ENCODE data around the gene ABCC3. TPM values are rescaled to one million over a fixed set of nuclear protein-coding genes. Genes with fewer than 3 reads are reported as not detected.
A peak's percentile ranks its signal among the peaks of the same experiment; 100 is the strongest.

The ABCC3 gene
- total and polyA plus RNA-seq, 8 donors, result 30.9 to 120 (median 50.3) TPM

DNA sequence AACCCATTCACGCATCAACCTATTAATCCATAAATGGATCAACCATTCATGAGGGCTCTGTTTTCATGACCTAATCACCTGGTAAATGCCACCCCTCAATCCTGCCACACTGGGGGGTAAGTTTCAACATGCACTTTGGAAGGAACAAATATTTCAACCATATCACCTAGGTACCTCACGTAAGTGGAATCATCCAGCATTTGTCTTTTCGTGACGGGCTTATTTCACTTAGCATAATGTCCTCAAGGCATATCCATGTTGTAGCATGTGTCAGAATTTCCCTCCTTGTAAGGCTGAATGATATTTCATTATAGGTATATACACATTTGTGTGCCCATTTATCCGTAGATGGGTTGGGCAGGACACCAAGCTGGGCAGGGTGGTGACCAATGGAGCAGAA is 37.4 kb downstream of the ABCC3 start:
- H3K27ac ChIP-seq, result no peak overlapping the region
- no peak for ATAC-seq
- no peaks in the 10 kb centered on the region for H3K36me3 ChIP-seq
- no peak for DNase-seq
- no peak overlapping the region for H3K4me3 ChIP-seq
- TF ChIP-seq, protein P1, sequence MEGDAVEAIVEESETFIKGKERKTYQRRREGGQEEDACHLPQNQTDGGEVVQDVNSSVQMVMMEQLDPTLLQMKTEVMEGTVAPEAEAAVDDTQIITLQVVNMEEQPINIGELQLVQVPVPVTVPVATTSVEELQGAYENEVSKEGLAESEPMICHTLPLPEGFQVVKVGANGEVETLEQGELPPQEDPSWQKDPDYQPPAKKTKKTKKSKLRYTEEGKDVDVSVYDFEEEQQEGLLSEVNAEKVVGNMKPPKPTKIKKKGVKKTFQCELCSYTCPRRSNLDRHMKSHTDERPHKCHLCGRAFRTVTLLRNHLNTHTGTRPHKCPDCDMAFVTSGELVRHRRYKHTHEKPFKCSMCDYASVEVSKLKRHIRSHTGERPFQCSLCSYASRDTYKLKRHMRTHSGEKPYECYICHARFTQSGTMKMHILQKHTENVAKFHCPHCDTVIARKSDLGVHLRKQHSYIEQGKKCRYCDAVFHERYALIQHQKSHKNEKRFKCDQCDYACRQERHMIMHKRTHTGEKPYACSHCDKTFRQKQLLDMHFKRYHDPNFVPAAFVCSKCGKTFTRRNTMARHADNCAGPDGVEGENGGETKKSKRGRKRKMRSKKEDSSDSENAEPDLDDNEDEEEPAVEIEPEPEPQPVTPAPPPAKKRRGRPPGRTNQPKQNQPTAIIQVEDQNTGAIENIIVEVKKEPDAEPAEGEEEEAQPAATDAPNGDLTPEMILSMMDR (IDR thresholded peaks at IDR 0.05), result no peak
- H3K4me1 ChIP-seq, result peaks cover 12 to 16% of the 10 kb centered on the region in 2 donors
- intact Hi-C loops (cut with DNase I), result no loop called here
- H3K9me3 ChIP-seq, result no peaks in the 10 kb centered on the region
- H3K27me3 ChIP-seq, result no peaks in the 10 kb centered on the region

- intact Hi-C loops (cut with DNase I), result no loop called here
- ATAC-seq (peak; percentile 13), DNase-seq (no peak)
- no peak overlapping the region for H3K4me3 ChIP-seq
- TF ChIP-seq, protein P1 (IDR thresholded peaks at IDR 0.05), result no peak
- no peak overlapping the region for H3K27ac ChIP-seq
- H3K36me3 ChIP-seq, result no peaks in the 10 kb centered on the region
- H3K9me3 ChIP-seq, result no peaks in the 10 kb centered on the region
- peaks cover 12 to 13% of the 10 kb centered on the region in 2 donors for H3K4me1 ChIP-seq
- H3K27me3 ChIP-seq, result no peaks in the 10 kb centered on the region
Observed at GRCh38 chr17:50672831-50673551, 38.3 kb downstream of the ABCC3 start.

DNA sequence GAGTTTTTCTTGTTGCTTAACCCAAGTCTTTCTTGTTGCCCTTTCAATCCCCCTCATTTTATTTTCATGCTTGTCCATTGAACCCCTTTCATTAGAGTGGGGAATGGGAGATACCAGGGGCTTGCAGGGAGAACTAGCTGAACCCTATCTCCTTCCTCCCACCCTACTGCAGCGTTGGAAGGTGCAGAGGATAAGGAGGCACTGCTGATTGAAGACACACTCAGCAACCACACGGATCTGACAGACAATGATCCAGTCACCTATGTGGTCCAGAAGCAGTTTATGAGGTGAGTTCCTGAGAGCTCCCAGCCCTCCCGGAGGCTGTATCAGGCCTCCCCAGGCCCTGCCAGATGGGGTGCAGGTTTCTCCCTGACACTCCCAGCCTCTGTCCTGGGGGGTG is 40.5 kb downstream of the ABCC3 start:
- TF ChIP-seq, protein P1 (IDR thresholded peaks at IDR 0.05), result no peak
- Histone ChIP-seq H3K4me3 (no peak overlapping the region), H3K36me3 (no peaks in the 10 kb centered on the region), H3K27me3 (no peaks in the 10 kb centered on the region), H3K9me3 (no peaks in the 10 kb centered on the region), H3K4me1 (peaks cover 7 to 9% of the 10 kb centered on the region in 2 donors), H3K27ac (no peak overlapping the region)
- intact Hi-C loops (cut with DNase I), result no loop called here
- ATAC-seq, result no peak
- no peak for DNase-seq

DNA sequence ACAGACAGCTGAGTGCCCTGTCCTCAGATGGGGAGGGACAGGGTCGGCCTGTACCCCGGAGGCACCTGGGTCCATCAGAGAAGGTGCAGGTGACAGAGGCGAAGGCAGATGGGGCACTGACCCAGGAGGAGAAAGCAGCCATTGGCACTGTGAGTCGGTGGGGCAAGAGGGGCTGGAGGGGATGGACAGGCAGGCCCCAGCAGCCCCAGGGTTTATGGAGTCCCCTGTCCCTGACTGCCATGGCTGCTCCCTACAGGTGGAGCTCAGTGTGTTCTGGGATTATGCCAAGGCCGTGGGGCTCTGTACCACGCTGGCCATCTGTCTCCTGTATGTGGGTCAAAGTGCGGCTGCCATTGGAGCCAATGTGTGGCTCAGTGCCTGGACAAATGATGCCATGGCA is 40.9 kb downstream of the ABCC3 start:
- TF ChIP-seq, protein P1 (IDR thresholded peaks at IDR 0.05), result no peak
- DNase-seq, result no peak
- Histone ChIP-seq H3K9me3 (no peaks in the 10 kb centered on the region), H3K27ac (no peak overlapping the region), H3K4me3 (no peak overlapping the region), H3K4me1 (peaks cover 4 to 8% of the 10 kb centered on the region in 2 donors), H3K27me3 (no peaks in the 10 kb centered on the region), H3K36me3 (no peaks in the 10 kb centered on the region)
- ATAC-seq, result no peak
- intact Hi-C loops (cut with DNase I), result no loop called here

DNA sequence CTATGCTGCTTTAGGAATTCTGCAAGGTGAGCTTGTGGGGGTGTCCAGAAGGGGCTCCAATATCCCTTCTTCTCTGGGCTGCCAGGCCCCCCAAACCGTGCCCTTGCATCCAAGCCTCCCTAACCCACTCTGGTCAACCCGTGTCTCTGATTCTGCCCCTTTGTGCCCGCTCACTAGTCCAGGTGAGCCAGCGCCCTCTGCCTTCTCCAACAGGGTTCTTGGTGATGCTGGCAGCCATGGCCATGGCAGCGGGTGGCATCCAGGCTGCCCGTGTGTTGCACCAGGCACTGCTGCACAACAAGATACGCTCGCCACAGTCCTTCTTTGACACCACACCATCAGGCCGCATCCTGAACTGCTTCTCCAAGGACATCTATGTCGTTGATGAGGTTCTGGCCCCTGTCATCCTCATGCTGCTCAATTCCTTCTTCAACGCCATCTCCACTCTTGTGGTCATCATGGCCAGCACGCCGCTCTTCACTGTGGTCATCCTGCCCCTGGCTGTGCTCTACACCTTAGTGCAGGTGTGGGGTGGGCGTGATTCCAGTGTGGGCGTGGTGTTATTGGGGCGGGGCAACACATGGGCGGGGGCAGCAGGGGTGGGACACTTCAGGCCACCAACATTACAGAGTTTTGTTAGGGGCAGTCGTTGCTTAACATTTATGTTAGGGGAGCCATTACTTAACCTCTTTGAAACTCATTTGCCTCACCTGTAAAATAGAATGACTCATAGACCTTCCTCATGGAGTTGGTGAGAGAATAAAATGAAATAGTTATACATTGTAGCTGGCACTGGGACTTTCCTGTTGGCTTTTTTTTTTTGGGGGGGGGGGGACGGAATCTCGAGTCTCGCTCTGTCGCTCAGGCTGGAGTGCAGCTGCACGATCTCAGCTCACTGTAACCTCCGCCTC is 41.6 kb downstream of the ABCC3 start:
- H3K27me3 ChIP-seq, result no peaks in the 10 kb centered on the region
- no peaks in the 10 kb centered on the region for H3K36me3 ChIP-seq
- intact Hi-C loops (cut with DNase I), result no loop called here
- ATAC-seq, result no peak
- no peak for DNase-seq
- H3K27ac ChIP-seq, result no peak overlapping the region
- H3K4me1 ChIP-seq, result peaks cover 3 to 5% of the 10 kb centered on the region in 2 donors
- no peaks in the 10 kb centered on the region for H3K9me3 ChIP-seq
- no peak overlapping the region for H3K4me3 ChIP-seq
- TF ChIP-seq, protein P1 (IDR thresholded peaks at IDR 0.05), result no peak
